ENCODE results near the gene PGAM1. TPM values are rescaled to one million over a fixed set of nuclear protein-coding genes. Genes with fewer than 3 reads are reported as not detected.

Gene PGAM1
- 49.1 and 72.3 TPM in 2 replicates for total RNA-seq (2011; cell fraction: chromatin; rRNA removed; ENCODE audit: low replicate concordance)
- 111 and 126 TPM in 2 replicates for total RNA-seq (2011; cell fraction: nucleolus; rRNA removed)
- total RNA-seq (2011; cell fraction: nucleoplasm; rRNA removed) = 107 and 112 TPM in 2 replicates
- total RNA-seq (2014; rRNA removed) = 280 and 406 TPM in 2 replicates
- total RNA-seq (2014; rRNA removed; fragmentation: Illumina TruSeq; extraction: Trizol) = 256 and 269 TPM in 2 replicates
- total RNA-seq (2015; rRNA removed; fragmentation: Illumina TruSeq; extraction: Trizol) = 264 and 273 TPM in 2 replicates
- total RNA-seq (2021) = 319 and 328 TPM in 2 replicates
- polyA plus RNA-seq (2011; rRNA removed) = 559 and 605 TPM in 2 replicates
- 543 and 578 TPM in 2 replicates for polyA plus RNA-seq (2011; cell fraction: cytosol; rRNA removed)
- polyA plus RNA-seq (2011; cell fraction: nucleus; rRNA removed) = 137 and 198 TPM in 2 replicates
- 216 and 339 TPM in 2 replicates for polyA plus RNA-seq (2012)
- polyA plus RNA-seq (2014; fragmentation: Illumina TruSeq; extraction: Trizol) = 311 and 316 TPM in 2 replicates
- 10 to 100 TPM; 40.3 to 80.0 TPM for polyA plus RNA-seq (2014; fragmentation: Nextera tagmentation; extraction: Ambion mirVana)
- 261 and 274 TPM in 2 replicates for polyA plus RNA-seq (2014; rRNA removed)
- polyA minus RNA-seq (2011; rRNA and poly(A)+ RNA removed) = 361 and 367 TPM in 2 replicates
- 206 and 242 TPM in 2 replicates for polyA minus RNA-seq (2011; cell fraction: cytosol; rRNA and poly(A)+ RNA removed)
- polyA minus RNA-seq (2011; cell fraction: nucleus; rRNA and poly(A)+ RNA removed) = 45.9 and 97.3 TPM in 2 replicates
- Bru-seq, nascent RNA = percentile 96 among the genes with signal in this experiment
- BruChase-seq, experiment 1, labeled RNA remaining after a 2-hour chase = percentile 90 among the genes with signal in this experiment
- BruChase-seq, experiment 2, labeled RNA remaining after a 6-hour chase = percentile 92 among the genes with signal in this experiment
- long read RNA-seq, experiment 1, transcript PGAM1-201 (4 exons, 1,830 nt) = major isoform, 1,192 of 1,494 reads
- long read RNA-seq, experiment 1, partial matches to known transcripts = 239 of 1,494 reads
- long read RNA-seq, experiment 1, other reads (novel, unspliced or antisense) = 63 of 1,494 reads
- long read RNA-seq, experiment 2, transcript PGAM1-201 (4 exons, 1,830 nt) = major isoform, 505 of 633 reads
- long read RNA-seq, experiment 2, partial matches to known transcripts = 24 of 633 reads
- long read RNA-seq, experiment 2, other reads (novel, unspliced or antisense) = 103 of 633 reads
- long read RNA-seq, experiment 3, transcript PGAM1-201 (4 exons, 1,830 nt) = major isoform, 1,103 of 1,146 reads
- long read RNA-seq, experiment 3, partial matches to known transcripts = 30 of 1,146 reads
- long read RNA-seq, experiment 3, other reads (novel, unspliced or antisense) = 13 of 1,146 reads

- DNase-seq (ENCODE audit: extremely low read depth in 1 of 4, low spot score in 3 of 4) = peak; percentile 93 to 99 (median 98)
- peak; percentile 95 for ATAC-seq
- WGBS (ENCODE audit: insufficient coverage, low coverage, missing lambda C conversion rate) = under 1% methylated on average over 41 of the region's 90 CpGs
- H3K4me1 ChIP-seq (replicated peaks in 1 of 2; ENCODE audit: control insufficient read depth in 2 of 2, insufficient read depth in 2 of 2, low read length in 2 of 2) = peaks cover 6 to 12% of the 10 kb centered on the region in 2 experiments; a peak in 3 of 5 replicates
- peak within 1 kb of the TSS; percentile 89 for H3K27ac ChIP-seq (ENCODE audit: extremely low read depth, low read depth, low read length)
- no peaks in the 10 kb centered on the region for H3K27me3 ChIP-seq (ENCODE audit: control insufficient read depth in 2 of 2, insufficient read depth in 2 of 2, low read length in 2 of 2)
- no peaks in the 10 kb centered on the region for H3K9me3 ChIP-seq (replicated peaks; ENCODE audit: control insufficient read depth, insufficient read depth, low read depth, low read length)
- H3K9me1 ChIP-seq (ENCODE audit: control insufficient read depth, insufficient read depth, low read length) = no peaks in the 10 kb centered on the region
- H3K4me2 ChIP-seq (ENCODE audit: insufficient read depth, low read length) = peak within 1 kb of the TSS; percentile 99
- peaks cover 43% of the 10 kb centered on the region for H3K79me2 ChIP-seq (ENCODE audit: control insufficient read depth, insufficient read depth, low read length)
- peak within 1 kb of the TSS; percentile 93 to 100 for H3K9ac ChIP-seq (ENCODE audit: insufficient read depth in 1 of 2, low read depth in 2 of 2, low read length in 2 of 2)
- peak within 1 kb of the TSS; percentile 90 for H3K4me3 ChIP-seq
- intact Hi-C loops (cut with micrococcal nuclease) = loop anchor here (1.0 kb wide), 1 partner anchor 19 kb away; no protein-coding TSS in a partner anchor
- peak within 1 kb of the TSS; percentile 88 for H2AFZ ChIP-seq (ENCODE audit: low read depth, low read length)
- peaks cover 16% of the 10 kb centered on the region for H4K20me1 ChIP-seq (replicated peaks; ENCODE audit: control insufficient read depth, insufficient read depth, low read length)
- BruUV-seq (replicated peaks) = TSS peak; percentile 59
- in situ Hi-C loops (cut with MboI) = no loop called here
- peak; percentile 86 for FAIRE-seq
- POLR2A ChIA-PET = interaction anchor here (0.7 to 1.2 kb wide), 2 partner anchors 11 to 74 kb away, joined by 3 read pairs; no protein-coding TSS in a partner anchor
- CTCF ChIA-PET (ENCODE audit: low intra/inter-chr PET ratio) = interaction anchor here (0.7 kb wide), 1 partner anchor 19 kb away, joined by 4 read pairs; no protein-coding TSS in a partner anchor
- H3K36me3 ChIP-seq (ENCODE audit: control insufficient read depth, insufficient read depth, low read length) = peaks cover 41% of the 10 kb centered on the region
- TF ChIP-seq ZNF695 (CRISPR knock-in tag; IDR thresholded peaks at IDR 0.05) (no peak), MNT (conservative IDR thresholded peaks at IDR 0.05) (peak in 1 of 2 experiments; percentile 61; a peak in 1 of 4 replicates), ZNF431 (CRISPR knock-in tag; IDR thresholded peaks at IDR 0.05) (0 out of 2 replicates have a peak, but pooled peaks have one; percentile 61), TFAP4 (CRISPR knock-in tag; IDR thresholded peaks at IDR 0.05; ENCODE audit: borderline replicate concordance) (peak; percentile 65), YY1 (IDR thresholded peaks at IDR 0.05; ENCODE audit: borderline replicate concordance in 1 of 3, control insufficient read depth in 1 of 3, extremely low read depth in 1 of 3, insufficient read depth in 3 of 3, insufficient read length in 1 of 3, insufficient replicate concordance in 2 of 3, low read depth in 1 of 3, low read length in 2 of 3) (peak in 2 of 3 experiments; percentile 55 to 59), POU5F1 (IDR thresholded peaks at IDR 0.05; ENCODE audit: borderline replicate concordance, low read depth, low read length, partially characterized antibody) (no peak), CEBPB (tag; IDR thresholded peaks at IDR 0.05) (no peak), RBBP5 (IDR thresholded peaks at IDR 0.05; ENCODE audit: borderline replicate concordance, insufficient read depth, low read length, poor library complexity, severe bottlenecking) (peak; percentile 56), CC2D1A (IDR thresholded peaks at IDR 0.05) (no peak), ZBTB17 (CRISPR knock-in tag; IDR thresholded peaks at IDR 0.05) (0 out of 2 replicates have a peak, but pooled peaks have one; percentile 17)
Observed at GRCh38 chr10:97425964-97426775, at the start of gene PGAM1. Gene PGAM1 (plus strand): TSS chr10:97426191. CDS start chr10:97426308, 117 bp downstream.

All from K562 (cell line).